GM18858 (cell line): ENCODE data around the gene ACACB.
"Not testable (repeated sequence)": the region's sequence is repeated elsewhere in the genome, so short reads cannot be mapped to it uniquely, and the experiment has no call there.

Source experiments
- ATAC-seq: cut with Tn5 transposase; IDR thresholded peaks from one replicate; pipeline ENCODE4 v1.9.1; 2021; ENCODE audit not compliant: unreplicated experiment

The ACACB gene

DNA sequence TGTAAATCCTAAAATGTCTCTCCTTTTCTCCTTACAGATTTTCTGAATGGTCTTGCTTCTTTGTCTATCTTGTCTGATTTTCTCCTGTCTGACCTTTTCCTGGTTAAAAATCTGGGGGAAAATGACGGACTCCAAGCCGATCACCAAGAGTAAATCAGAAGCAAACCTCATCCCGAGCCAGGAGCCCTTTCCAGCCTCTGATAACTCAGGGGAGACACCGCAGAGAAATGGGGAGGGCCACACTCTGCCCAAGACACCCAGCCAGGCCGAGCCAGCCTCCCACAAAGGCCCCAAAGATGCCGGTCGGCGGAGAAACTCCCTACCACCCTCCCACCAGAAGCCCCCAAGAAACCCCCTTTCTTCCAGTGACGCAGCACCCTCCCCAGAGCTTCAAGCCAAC, 23.0 kb downstream of the ACACB start:
- ATAC-seq: no peak

- ATAC-seq: no peak
Observed at GRCh38 chr12:109139791-109140190, 23.4 kb downstream of the ACACB start.

DNA sequence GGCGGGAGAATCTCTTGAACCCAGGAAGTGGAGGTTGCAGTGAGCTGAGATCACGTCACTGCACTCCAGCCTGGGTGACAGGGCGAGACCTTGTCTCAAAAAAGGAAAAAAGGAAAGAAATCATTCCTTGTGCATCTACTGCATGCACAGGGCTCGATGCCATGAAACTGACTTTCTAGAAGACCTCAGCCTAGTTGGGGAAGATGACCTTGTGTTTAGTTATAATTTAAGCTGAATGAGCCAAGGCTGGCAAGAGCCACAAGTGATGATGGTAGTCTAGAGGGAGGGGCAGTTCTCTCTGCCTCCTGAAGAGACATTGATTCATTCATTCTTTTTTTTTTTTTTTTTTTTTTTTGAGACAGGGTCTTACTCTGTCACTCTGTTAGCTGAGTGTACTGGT, 24.2 kb downstream of the ACACB start:
- ATAC-seq: no peak

DNA sequence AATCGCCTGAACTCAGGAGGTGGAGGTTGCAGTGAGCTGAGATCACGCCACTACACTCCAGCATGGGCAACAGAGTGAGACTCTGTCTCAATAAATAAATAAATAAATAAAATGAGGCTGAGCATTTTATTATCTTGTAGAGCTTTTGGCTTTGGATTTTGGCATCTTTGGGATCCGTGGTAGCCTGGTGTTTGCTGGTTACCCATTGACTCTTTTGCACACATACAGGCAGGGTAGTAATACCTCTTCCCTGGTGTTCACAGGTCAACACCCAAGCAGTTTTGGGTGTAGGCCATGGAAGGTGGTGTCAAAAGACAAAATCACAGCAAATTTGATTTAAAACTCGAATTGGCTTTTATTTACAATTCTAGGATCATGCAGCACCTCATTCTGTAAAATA, 27.8 kb downstream of the ACACB start:
- ATAC-seq: no peak

DNA sequence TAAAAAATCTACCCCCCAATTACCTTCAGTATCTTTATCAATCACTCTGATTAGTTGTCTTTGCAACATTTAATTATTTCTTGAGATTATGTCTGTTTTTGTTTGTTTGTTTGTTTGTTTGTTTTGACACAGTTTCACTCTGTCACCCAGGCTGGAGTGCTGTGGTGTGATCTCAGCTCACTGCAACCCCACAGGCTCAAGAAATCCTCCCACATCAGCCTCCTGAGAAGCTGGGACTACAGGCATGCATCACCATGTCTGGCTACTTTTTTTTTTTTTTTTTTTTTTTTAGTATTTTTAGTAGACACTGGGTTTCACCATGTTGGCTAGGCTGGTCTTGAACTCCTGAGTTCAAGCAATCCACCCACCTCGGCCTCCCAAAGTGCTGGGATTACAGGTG, 30.7 kb downstream of the ACACB start:
- ATAC-seq: not testable (repeated sequence)

GRCh38 chr12:109147954-109148353, 31.6 kb downstream of the ACACB start:
- ATAC-seq: no peak

- ATAC-seq: no peak
Observed at GRCh38 chr12:109150124-109150640, 33.8 kb downstream of the ACACB start.

- no peak for ATAC-seq
Observed at GRCh38 chr12:109151457-109151856, 35.1 kb downstream of the ACACB start.

- ATAC-seq: no peak
Observed at GRCh38 chr12:109153821-109154441, 37.5 kb downstream of the ACACB start.

GRCh38 chr12:109154451-109155438, 38.4 kb downstream of the ACACB start:
- ATAC-seq: no peak

DNA sequence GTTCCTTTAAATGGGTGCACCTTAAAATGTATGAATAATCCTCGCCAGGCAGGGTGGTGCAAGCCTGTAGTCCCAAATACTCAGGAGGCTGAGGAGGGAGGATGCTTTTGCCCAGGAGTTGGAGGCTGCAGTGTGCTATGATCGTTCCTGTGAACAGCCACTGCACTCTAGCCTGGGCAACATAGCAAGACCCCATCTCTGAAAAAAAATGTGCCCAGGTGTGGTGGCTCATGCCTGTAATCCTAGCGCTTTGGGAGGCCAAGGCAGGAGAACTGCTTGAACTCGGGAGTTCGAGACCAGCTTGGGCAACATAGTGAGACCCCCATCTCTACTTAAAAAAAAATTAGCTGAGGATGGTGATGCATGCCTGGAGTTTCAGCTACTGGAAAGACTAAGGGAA, 39.6 kb downstream of the ACACB start:
- ATAC-seq: no peak

DNA sequence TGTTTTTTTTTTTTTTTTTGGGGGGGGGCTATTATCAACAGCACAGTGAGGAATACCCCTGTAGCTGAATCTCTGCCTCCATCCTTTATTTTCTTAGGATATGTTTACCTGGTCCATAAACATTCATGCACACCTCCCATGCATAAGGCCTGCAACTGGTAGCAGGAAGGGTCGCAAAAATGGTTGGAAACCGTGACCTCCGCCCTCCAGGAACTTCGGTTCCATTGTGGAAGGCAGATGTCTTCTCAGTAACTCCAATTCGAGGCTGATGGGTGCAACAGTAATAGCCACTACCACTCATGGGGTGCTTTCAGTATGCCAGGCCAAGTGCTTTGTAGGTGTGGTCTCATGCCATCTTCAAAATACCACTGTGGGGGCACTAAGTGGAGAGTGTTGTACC, 40.2 kb downstream of the ACACB start:
- ATAC-seq: no peak

- no peak for ATAC-seq
Observed at GRCh38 chr12:109157986-109158385, 41.6 kb downstream of the ACACB start.

- no peak for ATAC-seq
Observed at GRCh38 chr12:109160433-109160832, 44.0 kb downstream of the ACACB start.

DNA sequence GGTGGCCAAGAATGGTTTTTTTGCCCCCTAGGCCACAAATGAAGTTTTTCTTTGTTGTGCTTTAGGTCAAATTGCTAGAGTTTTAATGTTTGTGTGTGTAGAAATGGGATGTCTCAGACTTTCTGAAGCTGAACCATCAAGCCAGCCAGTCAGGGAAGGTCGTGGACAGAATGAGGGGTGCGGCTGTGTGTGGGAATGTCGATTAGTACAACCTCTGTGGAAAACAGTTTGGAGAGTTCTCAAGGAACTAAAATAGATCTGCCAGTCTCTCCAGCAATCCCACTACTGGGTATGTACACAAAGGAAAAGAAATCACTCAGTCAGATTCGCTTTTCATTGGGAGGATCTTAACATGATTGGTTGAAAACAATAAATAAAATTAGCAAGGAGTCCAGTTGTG, 44.5 kb downstream of the ACACB start:
- ATAC-seq: no peak

GRCh38 chr12:109162551-109162950, 46.2 kb downstream of the ACACB start:
- ATAC-seq: no peak

- ATAC-seq: no peak
Observed at GRCh38 chr12:109163167-109163566, 46.8 kb downstream of the ACACB start.

DNA sequence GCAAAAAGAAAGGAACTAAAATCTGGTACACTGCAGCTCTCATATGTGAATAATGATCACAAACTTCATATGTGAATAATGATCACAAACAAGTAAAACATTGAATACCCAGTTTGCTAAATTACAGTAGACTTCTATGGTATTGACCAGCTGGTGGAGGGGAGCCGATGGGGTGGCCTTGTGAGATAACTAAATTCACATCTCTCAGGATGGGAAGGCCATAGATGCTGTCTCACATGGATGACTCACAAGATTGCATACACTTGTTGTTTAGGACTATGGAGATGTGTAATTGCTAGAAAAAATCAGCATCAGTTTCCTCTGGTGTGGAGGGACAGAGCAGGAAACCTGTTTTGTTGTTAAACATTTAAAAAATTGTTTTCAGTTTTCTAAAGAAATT, 49.2 kb downstream of the ACACB start:
- no peak for ATAC-seq

- no peak for ATAC-seq
Observed at GRCh38 chr12:109166371-109166770, 50.0 kb downstream of the ACACB start.

DNA sequence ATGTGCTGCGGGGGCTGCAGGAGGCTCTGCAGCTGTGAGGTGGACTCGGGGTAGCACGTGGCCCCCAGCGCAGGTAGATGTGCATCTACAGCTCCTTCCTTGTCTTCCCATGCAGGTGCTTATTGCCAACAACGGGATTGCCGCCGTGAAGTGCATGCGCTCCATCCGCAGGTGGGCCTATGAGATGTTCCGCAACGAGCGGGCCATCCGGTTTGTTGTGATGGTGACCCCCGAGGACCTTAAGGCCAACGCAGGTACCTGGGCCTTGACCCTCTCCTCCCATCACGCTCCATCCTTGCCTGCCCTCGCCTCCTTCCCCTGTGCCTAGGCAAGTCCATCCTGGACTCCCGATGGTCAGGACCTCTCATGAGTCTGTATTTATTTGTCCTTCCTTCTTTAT, 51.4 kb downstream of the ACACB start:
- no peak for ATAC-seq

DNA sequence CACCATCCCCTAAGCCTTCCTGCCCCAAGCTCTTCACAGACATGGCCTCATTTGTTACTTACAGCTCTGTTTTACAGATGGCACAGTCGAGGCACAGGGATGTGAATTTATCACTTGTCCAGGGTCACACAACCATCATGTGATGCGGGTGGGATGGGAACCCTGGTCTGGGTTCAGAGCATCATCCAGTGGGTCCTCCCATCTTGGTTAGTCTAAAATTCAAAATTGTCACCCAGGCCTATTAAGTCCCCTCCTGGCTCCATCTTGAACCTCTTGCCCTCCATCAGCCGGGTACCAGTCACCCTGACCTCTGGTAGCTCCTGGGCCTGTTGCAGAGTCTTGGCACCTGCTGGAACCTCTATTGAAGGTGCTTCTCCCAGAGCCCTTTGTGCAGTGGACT, 52.9 kb downstream of the ACACB start:
- no peak for ATAC-seq

GRCh38 chr12:109169686-109170085, 53.3 kb downstream of the ACACB start:
- ATAC-seq: no peak
